ENCODE data around the gene SMC6. TPM values are rescaled to one million over a fixed set of nuclear protein-coding genes. Genes with fewer than 3 reads are reported as not detected.

The SMC6 gene
- total RNA-seq, 4 donors from 2014 or later, result 12.8 to 26.6 (median 16.8) TPM

DNA sequence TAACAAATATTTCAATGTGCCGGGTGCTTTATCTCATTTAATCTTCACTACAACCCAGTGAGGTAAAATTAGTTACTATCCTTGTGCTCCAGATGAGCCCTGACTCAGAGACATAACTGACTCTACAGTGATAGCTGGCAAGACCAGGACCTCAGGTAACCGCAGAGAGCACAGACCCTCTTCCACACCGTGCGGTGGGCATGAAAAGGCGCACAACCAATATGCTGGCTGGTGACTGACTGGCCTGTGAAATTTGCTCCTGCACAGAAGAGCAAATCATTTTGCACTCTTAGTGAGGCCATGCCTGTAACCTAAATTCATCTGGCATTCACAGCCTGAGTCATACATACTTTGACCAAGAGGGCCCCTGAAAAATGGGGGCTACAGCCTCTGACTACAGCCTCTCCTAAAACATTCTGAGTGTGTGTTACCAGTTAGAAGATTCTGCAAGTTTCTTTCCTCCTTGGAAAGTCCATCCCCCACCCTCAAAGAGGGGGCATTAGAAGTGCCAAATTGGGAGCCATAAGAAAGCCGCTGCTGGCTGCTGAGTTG is 40.3 kb upstream of the SMC6 start:
- TF ChIP-seq, protein P1, sequence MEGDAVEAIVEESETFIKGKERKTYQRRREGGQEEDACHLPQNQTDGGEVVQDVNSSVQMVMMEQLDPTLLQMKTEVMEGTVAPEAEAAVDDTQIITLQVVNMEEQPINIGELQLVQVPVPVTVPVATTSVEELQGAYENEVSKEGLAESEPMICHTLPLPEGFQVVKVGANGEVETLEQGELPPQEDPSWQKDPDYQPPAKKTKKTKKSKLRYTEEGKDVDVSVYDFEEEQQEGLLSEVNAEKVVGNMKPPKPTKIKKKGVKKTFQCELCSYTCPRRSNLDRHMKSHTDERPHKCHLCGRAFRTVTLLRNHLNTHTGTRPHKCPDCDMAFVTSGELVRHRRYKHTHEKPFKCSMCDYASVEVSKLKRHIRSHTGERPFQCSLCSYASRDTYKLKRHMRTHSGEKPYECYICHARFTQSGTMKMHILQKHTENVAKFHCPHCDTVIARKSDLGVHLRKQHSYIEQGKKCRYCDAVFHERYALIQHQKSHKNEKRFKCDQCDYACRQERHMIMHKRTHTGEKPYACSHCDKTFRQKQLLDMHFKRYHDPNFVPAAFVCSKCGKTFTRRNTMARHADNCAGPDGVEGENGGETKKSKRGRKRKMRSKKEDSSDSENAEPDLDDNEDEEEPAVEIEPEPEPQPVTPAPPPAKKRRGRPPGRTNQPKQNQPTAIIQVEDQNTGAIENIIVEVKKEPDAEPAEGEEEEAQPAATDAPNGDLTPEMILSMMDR (IDR thresholded peaks at IDR 0.05; ENCODE audit: low read depth), result no peak

DNA sequence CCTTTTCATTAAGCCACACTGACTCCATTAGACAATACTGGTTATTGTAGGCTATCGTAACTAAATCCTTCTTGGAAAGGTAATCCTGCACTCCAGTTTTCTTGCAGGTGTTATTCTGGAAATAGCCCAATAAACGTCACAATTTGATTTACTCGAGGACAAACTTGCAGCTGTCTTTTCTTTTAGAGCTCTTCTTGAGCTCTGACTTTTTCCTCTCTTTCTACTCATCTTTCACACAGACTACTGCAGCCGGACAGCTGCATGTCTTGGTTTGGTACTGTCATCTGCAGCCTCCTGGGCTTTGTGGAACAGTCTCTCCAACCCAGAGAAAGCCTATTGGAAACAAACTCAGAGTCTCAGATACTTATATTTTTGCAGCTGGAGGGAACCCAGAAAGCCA is 39.7 kb upstream of the SMC6 start:
- TF ChIP-seq, protein P1 (IDR thresholded peaks at IDR 0.05; ENCODE audit: low read depth), result no peak

DNA sequence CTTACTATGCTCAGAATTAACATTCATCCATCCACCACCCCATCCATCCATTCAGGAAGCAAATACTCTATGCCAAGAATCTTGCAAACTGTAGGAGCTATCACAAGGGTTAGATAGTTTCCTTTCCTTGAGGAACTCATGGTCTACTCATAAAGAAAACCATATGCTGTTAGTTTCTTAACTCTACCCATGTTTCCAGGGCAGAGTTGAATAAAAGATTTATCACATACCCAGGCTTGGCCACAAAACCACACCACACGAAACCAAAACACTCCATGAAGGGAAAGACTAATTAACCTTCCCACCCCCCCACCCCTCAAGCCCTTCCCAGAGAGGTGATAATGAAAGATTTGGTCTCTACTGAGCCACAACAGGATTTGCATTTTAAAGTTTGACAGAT is 38.9 kb upstream of the SMC6 start:
- TF ChIP-seq, protein P1 (IDR thresholded peaks at IDR 0.05; ENCODE audit: low read depth), result no peak

DNA sequence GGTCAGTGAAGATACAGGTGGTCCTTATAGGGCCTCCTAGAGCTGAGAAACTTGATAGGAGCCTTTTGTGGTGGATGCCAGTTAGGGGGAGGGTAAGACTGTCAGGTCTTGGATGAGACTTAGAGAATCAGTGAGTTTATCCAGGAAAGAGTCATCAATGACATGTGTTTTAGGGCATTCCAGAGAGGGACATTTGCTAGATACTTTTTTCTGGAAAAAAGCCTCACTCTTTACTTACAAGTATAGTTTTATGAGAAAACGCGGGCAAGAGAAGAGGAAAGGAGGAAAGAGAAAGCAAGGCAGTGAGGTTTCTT is 38.2 kb upstream of the SMC6 start:
- TF ChIP-seq, protein P1 (IDR thresholded peaks at IDR 0.05; ENCODE audit: low read depth), result no peak

DNA sequence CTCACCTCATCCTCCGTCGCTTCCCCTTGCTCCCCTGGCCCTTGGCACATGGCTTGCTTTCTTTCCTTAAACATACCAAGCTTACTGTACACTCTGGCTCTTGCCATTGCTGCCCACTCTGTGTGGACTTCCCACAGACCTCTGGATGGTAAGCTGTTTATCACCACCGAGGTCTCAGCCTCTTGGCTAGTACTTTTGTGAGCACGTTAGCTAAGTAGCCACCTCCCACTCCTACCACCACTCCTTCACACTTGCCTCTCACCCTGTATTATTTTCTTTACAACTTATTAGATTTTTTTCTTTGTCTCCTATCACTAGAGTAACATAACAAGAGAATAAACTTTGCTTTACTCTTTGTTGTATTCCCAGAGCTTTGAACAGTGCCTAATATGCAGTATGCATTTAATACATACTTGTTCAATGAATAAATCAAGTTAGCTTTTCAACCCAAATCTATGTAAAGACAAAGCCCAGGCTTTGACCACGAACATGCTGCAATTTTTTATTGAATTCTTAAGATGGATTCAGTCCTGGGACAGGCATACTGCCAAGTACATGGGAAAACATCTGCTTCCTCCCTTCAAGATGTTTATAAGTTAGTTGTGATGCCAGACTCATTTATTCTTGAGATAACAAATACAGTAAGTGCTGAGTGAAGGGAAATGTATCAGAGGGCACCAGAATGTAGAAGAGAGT is 37.7 kb upstream of the SMC6 start:
- TF ChIP-seq, protein P1 (IDR thresholded peaks at IDR 0.05; ENCODE audit: low read depth), result no peak

DNA sequence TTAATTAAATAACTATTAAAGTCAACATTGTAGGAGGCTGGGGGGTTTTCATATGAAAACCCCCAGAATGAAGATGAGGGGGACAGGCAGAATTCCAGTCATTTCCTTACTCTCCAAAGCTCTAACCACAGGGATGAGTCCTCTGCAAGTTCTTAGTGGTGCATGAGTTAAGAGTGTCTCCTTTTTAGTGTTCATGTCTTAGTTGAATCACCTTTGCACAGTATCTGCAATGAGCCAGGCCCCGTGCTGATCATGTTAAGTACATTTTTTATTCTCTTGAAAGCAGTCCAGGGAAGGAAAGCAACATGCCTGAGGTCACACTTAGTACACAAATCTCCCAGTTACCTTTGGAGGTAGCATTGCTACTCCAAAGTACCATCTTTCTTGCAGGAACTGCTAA is 36.9 kb upstream of the SMC6 start:
- TF ChIP-seq, protein P1 (IDR thresholded peaks at IDR 0.05; ENCODE audit: low read depth), result no peak

DNA sequence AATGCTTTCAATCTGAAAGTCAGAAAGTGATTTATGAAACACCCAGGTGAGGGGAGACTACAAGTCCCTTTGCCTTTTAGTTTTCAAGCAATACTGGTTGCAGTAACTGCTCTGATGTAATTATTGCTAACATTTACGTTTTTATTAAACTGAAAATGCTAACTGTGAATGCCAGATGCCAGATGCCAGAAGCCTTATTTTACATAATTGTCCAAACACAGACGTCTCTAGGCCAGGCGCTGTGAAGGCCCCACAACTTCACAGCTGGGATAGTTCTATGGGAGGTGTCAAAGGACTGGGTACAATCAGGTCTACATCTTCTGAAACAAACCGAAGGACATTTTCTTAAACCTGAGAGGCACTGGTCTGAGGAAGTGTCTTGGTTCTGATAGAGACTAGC is 35.2 kb upstream of the SMC6 start:
- TF ChIP-seq, protein P1 (IDR thresholded peaks at IDR 0.05; ENCODE audit: low read depth), result no peak
